Neural crest cell (in vitro differentiated cells): ENCODE results near the gene SLC6A16. TPM values are rescaled to one million over a fixed set of nuclear protein-coding genes. Genes with fewer than 3 reads are reported as not detected.
"Not testable (repeated sequence)": the region's sequence is repeated elsewhere in the genome, so short reads cannot be mapped to it uniquely, and the experiment has no call there.

ENCODE experiments used
- DNase-seq: peaks from one replicate; pipeline ENCODE4 v3.0.0; 2021; ENCODE audit warnings: low read depth, mixed read lengths, low spot score
- H3K27ac Mint-ChIP-seq: one replicate; pipeline ENCODE4 v1.8.0; 2021; ENCODE audit warnings: mild to moderate bottlenecking, mixed read lengths; ENCODE audit not compliant: unreplicated experiment
- H3K27me3 Mint-ChIP-seq: 2 replicates; pipeline ENCODE4 v1.8.0; 2021; ENCODE audit warnings: low read depth, mild to moderate bottlenecking, mixed read lengths
- H3K36me3 Mint-ChIP-seq: 2 replicates; pipeline ENCODE4 v1.8.0; 2021; ENCODE audit warnings: low read depth, mild to moderate bottlenecking, mixed read lengths
- H3K4me1 Mint-ChIP-seq: 2 replicates; pipeline ENCODE4 v1.8.0; 2021; ENCODE audit warnings: mixed read lengths
- H3K4me3 Mint-ChIP-seq: one replicate; pipeline ENCODE4 v1.8.0; 2021; ENCODE audit warnings: mild to moderate bottlenecking, mixed read lengths
- H3K9me3 Mint-ChIP-seq: 2 replicates; pipeline ENCODE4 v1.8.0; 2021; ENCODE audit warnings: mixed read lengths
- total RNA-seq: library from RNA; stranded (reverse); gene quantifications from 2 replicates; pipeline ENCODE4 v1.2.1, GENCODE V29; 2021
- TF ChIP-seq, protein P1 (sequence below): fragments of 200-600 bp; sonication (generic); conservative IDR thresholded peaks from 2 replicates; pipeline ENCODE4 v1.5.0; 2021; ENCODE audit warnings: antibody characterized with exemption, mild to moderate bottlenecking

SLC6A16 gene
- total RNA-seq, 1 donor from 2014 or later = 9.4 TPM

DNA sequence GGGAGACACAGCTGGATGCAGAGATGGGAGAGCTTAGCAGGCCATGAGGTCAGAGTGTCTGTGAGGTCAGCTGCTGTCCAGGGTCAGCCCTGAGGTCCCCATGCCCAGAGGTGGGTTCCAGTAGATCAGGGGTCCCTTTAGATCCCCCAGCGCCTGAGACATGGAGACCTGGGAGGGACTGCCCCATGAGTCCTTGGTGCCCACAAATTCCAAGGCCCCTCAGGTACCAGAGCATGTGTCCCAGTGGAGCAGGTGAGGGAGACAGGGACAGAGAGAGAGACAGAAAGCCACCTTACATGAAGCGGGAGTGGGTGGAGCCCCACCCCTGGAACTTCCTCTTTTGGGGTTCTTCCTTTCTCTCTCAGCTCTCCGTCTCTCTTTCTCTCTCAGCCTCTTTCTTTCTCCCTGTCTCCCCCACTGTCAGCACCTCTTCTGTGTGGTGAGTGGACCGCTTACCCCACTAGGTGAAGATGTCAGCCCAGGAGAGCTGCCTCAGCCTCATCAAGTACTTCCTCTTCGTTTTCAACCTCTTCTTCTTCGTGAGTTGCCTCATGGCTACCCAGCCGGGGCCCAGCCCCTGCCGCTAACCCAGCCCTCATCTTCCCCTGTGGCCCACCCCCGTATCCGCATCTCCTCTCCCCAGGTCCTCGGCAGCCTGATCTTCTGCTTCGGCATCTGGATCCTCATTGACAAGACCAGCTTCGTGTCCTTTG is 10.2 kb upstream of the SLC6A16 start, which contains the start of gene CD37:
Gene CD37, plus strand, starts transcription at position 336 of the 713 bp plus-strand sequence. Its CDS starts 135 bp downstream, at position 471.
- Mint-ChIP-seq H3K4me1 (peaks cover 39% of the 10 kb centered on the region), H3K27ac (peak within 1 kb of the TSS; percentile 89), H3K27me3 (peaks cover 24% of the 10 kb centered on the region), H3K4me3 (peak within 1 kb of the TSS; percentile 61), H3K9me3 (peaks cover under 1% of the 10 kb centered on the region), H3K36me3 (peaks cover 10% of the 10 kb centered on the region)
- TF ChIP-seq, protein P1, sequence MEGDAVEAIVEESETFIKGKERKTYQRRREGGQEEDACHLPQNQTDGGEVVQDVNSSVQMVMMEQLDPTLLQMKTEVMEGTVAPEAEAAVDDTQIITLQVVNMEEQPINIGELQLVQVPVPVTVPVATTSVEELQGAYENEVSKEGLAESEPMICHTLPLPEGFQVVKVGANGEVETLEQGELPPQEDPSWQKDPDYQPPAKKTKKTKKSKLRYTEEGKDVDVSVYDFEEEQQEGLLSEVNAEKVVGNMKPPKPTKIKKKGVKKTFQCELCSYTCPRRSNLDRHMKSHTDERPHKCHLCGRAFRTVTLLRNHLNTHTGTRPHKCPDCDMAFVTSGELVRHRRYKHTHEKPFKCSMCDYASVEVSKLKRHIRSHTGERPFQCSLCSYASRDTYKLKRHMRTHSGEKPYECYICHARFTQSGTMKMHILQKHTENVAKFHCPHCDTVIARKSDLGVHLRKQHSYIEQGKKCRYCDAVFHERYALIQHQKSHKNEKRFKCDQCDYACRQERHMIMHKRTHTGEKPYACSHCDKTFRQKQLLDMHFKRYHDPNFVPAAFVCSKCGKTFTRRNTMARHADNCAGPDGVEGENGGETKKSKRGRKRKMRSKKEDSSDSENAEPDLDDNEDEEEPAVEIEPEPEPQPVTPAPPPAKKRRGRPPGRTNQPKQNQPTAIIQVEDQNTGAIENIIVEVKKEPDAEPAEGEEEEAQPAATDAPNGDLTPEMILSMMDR = no peak
- no peak for DNase-seq

DNA sequence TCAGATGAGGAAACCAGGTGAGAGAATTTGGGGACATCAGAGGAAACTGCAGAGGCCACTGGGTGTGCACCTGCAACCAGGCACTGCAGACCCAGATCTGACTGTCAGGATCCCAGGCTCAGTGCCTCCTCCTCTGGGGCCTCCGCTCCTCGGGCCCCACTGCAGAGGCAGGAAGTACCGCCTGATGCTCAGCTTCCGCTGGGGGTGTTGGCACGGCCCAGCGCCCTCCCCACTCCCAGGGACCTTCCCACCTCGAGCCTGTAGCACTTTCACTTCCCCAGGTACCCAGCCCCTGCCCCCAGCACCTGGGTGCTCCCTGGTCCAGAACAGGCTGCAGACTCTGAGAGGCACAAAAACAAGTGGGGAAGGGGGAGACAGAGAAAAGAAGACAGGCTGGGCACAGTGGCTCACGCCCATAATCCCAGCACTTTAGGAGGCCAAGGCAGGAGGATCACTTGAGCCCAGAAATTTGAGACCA is 8.9 kb upstream of the SLC6A16 start:
- peak overlapping the region; percentile 62 for H3K27ac Mint-ChIP-seq
- peak overlapping the region; percentile 61 for H3K4me3 Mint-ChIP-seq
- DNase-seq = no peak
- H3K4me1 Mint-ChIP-seq = peaks cover 33% of the 10 kb centered on the region
- H3K36me3 Mint-ChIP-seq = peaks cover 14% of the 10 kb centered on the region
- TF ChIP-seq, protein P1 = no peak
- peaks cover 20% of the 10 kb centered on the region for H3K27me3 Mint-ChIP-seq
- no peaks in the 10 kb centered on the region for H3K9me3 Mint-ChIP-seq

DNA sequence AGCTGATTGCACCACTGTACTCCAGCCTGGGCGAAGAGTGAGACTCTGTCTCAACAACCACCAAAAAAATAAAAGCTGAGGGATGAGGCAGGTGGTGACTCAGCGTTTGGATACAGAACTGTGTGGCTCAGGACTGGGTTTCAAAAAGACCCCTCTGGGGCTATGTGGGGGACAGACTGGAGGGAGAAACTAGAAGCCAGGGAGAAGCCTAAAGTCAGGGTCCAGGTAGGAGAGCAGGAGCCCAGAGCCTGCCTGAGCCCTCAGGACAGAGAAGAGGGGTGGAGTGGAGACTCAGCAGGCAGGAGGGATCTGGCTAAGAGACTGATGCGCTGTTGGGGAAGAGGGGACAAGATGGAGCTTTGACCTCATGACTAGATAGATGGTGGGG is 8.4 kb upstream of the SLC6A16 start:
- Mint-ChIP-seq H3K4me3 (no peak overlapping the region), H3K36me3 (peaks cover 17% of the 10 kb centered on the region), H3K27ac (no peak overlapping the region), H3K4me1 (peaks cover 29% of the 10 kb centered on the region), H3K27me3 (peaks cover 16% of the 10 kb centered on the region), H3K9me3 (no peaks in the 10 kb centered on the region)
- no peak for DNase-seq
- TF ChIP-seq, protein P1 = no peak

DNA sequence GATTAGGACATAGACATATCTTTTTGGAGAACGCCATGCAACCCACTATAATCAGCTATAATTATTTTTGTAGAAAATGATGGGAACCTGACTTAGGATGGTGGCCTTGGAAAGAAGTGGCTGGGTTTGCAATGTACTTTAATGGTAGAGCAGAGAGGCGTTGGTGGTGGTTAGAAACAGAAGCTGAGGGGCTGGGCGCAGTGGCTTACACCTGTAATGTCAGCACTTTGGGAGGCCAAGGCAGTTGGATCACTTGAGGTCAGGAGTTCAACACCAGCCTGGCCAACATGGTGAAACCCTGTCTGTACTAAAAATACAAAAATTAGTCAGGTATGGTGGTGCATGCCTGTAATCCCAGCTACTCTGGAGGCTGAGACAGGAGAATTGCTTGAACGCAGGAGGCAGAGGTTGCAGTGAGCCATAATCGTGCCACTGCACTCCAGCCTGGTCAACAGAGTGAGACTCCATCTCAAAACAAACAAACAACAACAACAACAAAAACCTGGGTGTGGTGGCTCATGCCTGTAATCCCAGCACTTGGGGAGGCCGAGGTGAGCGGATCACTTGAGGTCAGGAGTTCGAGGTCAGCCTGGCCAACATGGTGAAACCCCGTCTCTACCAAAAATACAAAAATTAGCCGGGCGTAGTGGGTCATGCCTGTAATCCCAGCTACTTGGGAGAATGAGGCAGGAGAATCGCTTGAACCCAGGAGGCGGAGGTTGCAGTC is 7.9 kb upstream of the SLC6A16 start:
- Mint-ChIP-seq H3K36me3 (peaks cover 22% of the 10 kb centered on the region), H3K27me3 (peaks cover 14% of the 10 kb centered on the region), H3K4me1 (peaks cover 30% of the 10 kb centered on the region), H3K4me3 (peak overlapping the region; percentile 66)
- not testable (repeated sequence) for H3K27ac Mint-ChIP-seq, H3K9me3 Mint-ChIP-seq, DNase-seq

DNA sequence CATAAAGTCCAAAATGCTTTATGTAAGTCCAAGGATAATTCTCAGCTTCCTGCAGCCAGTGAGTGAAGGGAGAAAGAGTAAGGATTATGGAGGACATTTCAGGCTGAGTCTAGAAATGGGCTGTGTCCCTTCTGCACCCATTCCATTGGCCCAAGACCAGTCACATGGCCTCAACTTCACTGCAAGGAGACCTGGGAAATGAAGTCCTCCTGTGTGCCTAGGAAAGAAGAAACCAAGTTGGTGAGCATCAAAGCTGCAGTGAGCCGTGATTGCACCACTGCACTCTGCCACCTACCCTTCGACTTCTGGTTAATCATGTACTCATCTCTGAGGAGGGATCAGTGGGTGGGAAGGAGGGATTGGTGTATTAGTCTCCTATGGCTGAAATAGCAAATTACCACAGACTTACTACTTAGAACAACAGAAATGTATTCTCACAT is 6.6 kb upstream of the SLC6A16 start:
- H3K27me3 Mint-ChIP-seq = peaks cover 10% of the 10 kb centered on the region
- H3K27ac Mint-ChIP-seq = no peak overlapping the region
- TF ChIP-seq, protein P1 = no peak
- H3K9me3 Mint-ChIP-seq = no peaks in the 10 kb centered on the region
- peaks cover 26% of the 10 kb centered on the region for H3K4me1 Mint-ChIP-seq
- peaks cover 23% of the 10 kb centered on the region for H3K36me3 Mint-ChIP-seq
- DNase-seq = no peak
- H3K4me3 Mint-ChIP-seq = no peak overlapping the region

DNA sequence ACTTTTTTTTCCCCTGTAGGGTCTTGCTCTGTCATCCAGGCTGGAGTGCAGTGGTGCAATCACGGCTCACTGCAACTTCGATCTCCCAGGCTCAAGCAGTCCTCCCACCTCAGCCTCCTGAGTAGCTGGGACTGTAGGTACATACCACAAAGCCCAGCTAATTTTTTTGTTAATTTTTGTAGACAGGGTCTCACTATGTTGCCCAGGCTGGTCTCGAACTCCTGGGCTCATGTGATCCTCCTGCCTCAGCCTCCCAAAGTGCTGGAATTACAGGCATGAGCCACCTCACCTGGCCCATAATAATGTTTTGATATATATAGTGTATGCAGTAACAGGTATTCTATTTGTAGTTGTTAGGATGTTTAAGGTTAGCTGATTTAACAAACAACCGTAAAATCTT is 6.2 kb upstream of the SLC6A16 start:
- H3K9me3 Mint-ChIP-seq, H3K27me3 Mint-ChIP-seq, DNase-seq, H3K27ac Mint-ChIP-seq: not testable (repeated sequence)
- H3K4me1 Mint-ChIP-seq = peaks cover 22% of the 10 kb centered on the region
- H3K4me3 Mint-ChIP-seq = peak overlapping the region; percentile 56
- peaks cover 26% of the 10 kb centered on the region for H3K36me3 Mint-ChIP-seq
